Measurements from ENCODE around the gene WDR53.

DNA sequence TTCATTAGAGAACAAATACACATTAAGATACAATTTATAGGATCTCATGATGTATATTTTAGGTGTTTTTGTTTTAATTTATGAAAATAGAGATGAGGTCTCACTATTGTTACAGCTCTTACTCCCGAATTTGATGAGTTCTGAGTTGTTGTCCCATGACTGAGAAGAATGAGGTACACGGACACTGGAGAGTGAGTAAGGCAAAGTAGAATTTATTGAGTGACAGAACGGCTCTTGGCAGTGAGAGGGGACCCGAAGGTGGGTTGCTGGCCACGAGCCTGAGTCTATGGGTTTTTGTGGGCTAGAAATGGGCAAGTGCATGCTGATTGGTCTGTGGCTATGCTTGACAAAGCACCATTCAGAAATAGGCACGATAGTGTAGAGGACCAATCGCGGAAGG is 61.7 kb downstream of the WDR53 start:
- TF ChIP-seq POLR2AphosphoS5 (IDR thresholded peaks at IDR 0.05) = no peak
- TF ChIP-seq EP300 (IDR thresholded peaks at IDR 0.05) = no peak

Measured in suprapubic skin (tissue), 4 donors.